ENCODE measurements around the gene ST6GALNAC6.

DNA sequence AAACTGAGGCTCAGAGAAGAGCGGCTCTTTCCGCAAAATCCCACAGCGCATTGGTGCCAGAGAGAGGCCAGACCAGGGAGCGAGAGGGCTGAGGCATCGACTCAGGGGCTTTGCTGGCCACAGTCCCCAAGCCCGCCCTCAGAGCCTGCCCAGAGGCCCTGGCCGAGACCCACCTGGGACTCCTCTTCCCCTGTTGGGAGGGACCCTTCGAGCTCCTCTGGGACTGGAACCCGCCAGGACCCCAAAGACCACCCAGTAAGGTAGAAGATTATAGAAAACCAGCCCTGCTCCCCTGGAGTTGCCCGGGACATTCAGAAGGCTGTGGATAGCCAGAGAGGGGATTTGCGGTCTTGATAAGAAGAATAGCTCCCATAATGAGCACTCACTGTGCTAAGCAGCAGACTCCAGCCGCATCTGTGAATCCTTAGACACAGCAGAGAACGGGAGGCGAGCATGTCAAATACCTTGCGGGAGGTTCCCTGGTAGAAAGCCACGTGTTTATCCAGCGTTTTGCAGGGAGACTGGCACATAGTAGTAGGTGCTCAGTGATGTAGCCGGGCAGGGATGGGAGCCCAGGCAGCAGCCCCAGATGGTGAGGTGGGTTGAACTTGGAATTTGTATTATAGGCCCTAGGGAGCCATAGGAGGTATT, 21.3 kb downstream of the ST6GALNAC6 start:
- TF ChIP-seq, protein P1, sequence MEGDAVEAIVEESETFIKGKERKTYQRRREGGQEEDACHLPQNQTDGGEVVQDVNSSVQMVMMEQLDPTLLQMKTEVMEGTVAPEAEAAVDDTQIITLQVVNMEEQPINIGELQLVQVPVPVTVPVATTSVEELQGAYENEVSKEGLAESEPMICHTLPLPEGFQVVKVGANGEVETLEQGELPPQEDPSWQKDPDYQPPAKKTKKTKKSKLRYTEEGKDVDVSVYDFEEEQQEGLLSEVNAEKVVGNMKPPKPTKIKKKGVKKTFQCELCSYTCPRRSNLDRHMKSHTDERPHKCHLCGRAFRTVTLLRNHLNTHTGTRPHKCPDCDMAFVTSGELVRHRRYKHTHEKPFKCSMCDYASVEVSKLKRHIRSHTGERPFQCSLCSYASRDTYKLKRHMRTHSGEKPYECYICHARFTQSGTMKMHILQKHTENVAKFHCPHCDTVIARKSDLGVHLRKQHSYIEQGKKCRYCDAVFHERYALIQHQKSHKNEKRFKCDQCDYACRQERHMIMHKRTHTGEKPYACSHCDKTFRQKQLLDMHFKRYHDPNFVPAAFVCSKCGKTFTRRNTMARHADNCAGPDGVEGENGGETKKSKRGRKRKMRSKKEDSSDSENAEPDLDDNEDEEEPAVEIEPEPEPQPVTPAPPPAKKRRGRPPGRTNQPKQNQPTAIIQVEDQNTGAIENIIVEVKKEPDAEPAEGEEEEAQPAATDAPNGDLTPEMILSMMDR (IDR thresholded peaks at IDR 0.05; ENCODE audit: low read depth, low read length, missing input control) = no peak
- TF ChIP-seq GABPA (IDR thresholded peaks at IDR 0.05 in 1 of 2, conservative IDR thresholded peaks at IDR 0.05 in 1 of 2) (no peak), JUND (IDR thresholded peaks at IDR 0.05) (no peak), SP1 (IDR thresholded peaks at IDR 0.05) (no peak), TAF1 (conservative IDR thresholded peaks at IDR 0.05) (no peak), FOXA1 (IDR thresholded peaks at IDR 0.05) (no peak)
- TF ChIP-seq, protein P2, sequence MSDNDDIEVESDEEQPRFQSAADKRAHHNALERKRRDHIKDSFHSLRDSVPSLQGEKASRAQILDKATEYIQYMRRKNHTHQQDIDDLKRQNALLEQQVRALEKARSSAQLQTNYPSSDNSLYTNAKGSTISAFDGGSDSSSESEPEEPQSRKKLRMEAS (IDR thresholded peaks at IDR 0.05) = no peak
